ENCODE results near the gene TPSB2.

Gene TPSB2

GRCh38 chr16:1218061-1218929 is 11.7 kb downstream of the TPSB2 start:
- DNase-seq = no peak

GRCh38 chr16:1217526-1217925 is 12.5 kb downstream of the TPSB2 start:
- DNase-seq = no peak

GRCh38 chr16:1216681-1217400 is 13.1 kb downstream of the TPSB2 start:
- DNase-seq = no peak

GRCh38 chr16:1216296-1216619 is 13.7 kb downstream of the TPSB2 start:
- no peak for DNase-seq

GRCh38 chr16:1215574-1216295 is 14.2 kb downstream of the TPSB2 start:
- no peak for DNase-seq

- DNase-seq = no peak
Observed at GRCh38 chr16:1214719-1215118, 15.3 kb downstream of the TPSB2 start.

- DNase-seq = no peak
Observed at GRCh38 chr16:1213796-1214372, 16.1 kb downstream of the TPSB2 start.

GRCh38 chr16:1213231-1213630 is 16.8 kb downstream of the TPSB2 start:
- no peak for DNase-seq

- DNase-seq = no peak
Observed at GRCh38 chr16:1212616-1213194, 17.3 kb downstream of the TPSB2 start.

- DNase-seq = no peak
Observed at GRCh38 chr16:1211451-1212268, 18.3 kb downstream of the TPSB2 start.

- DNase-seq = no peak
Observed at GRCh38 chr16:1210461-1210860, 19.5 kb downstream of the TPSB2 start.

GRCh38 chr16:1209081-1209480 is 20.9 kb downstream of the TPSB2 start:
- no peak for DNase-seq

GRCh38 chr16:1208239-1208830 is 21.6 kb downstream of the TPSB2 start:
- DNase-seq = no peak

GRCh38 chr16:1206786-1207185 is 23.2 kb downstream of the TPSB2 start:
- no peak for DNase-seq

GRCh38 chr16:1206326-1206725 is 23.7 kb downstream of the TPSB2 start:
- no peak for DNase-seq

- no peak for DNase-seq
Observed at GRCh38 chr16:1204933-1205332, 25.1 kb downstream of the TPSB2 start.

GRCh38 chr16:1202274-1202673 is 27.7 kb downstream of the TPSB2 start:
- no peak for DNase-seq

GRCh38 chr16:1201444-1201843 is 28.5 kb downstream of the TPSB2 start:
- DNase-seq = no peak

- DNase-seq = no peak
Observed at GRCh38 chr16:1200014-1200627, 29.9 kb downstream of the TPSB2 start.

GRCh38 chr16:1199347-1200013 is 30.5 kb downstream of the TPSB2 start:
- no peak for DNase-seq

All from activated CD4-positive, alpha-beta T cell treated with anti-CD3 and anti-CD28 coated beads, Interleukin-2, amount 50 U/mL, for 4 hours (primary cell).